PC-3 (cell line): ENCODE measurements around the gene NLN. TPM values are rescaled to one million over a fixed set of nuclear protein-coding genes. Genes with fewer than 3 reads are reported as not detected.
A peak's percentile ranks its signal among the peaks of the same experiment; 100 is the strongest.

Source experiments
- ATAC-seq: fragments of 200-7000 bp; cut with Tn5 transposase; 2 replicates; pipeline ENCODE4 v1.9.1; 2020; ENCODE audit warnings: mild to moderate bottlenecking, moderate library complexity
- BruUV-seq: library from RNA; stranded (reverse); fragments of 400-500 nt; replicated peaks from 2 replicates; lab custom pipeline; 2021; lab: Mats Ljungman, UMichigan
- CTCF ChIA-PET: fragments of 300-600 bp; sonication (Branson Sonifier 250); formaldehyde crosslinking; loops from one replicate; lab custom pipeline; 2022; ENCODE audit warnings: antibody characterized with exemption; lab: Charles Lee
- POLR2A ChIA-PET: fragments of 300-600 bp; sonication (Branson Sonifier 250); formaldehyde crosslinking; loops from one replicate; lab custom pipeline; 2022; ENCODE audit warnings: antibody characterized with exemption; ENCODE audit not compliant: unreplicated experiment; lab: Charles Lee
- DNase-seq: peaks from one replicate; pipeline ENCODE4 v3.0.0-alpha.2; 2015
- H2AFZ ChIP-seq: fragments of 300-600 bp; sonication (generic); 2 replicates; pipeline ENCODE4 v1.6.0; 2016; ENCODE audit warnings: antibody characterized with exemption, low read length
- H3F3A ChIP-seq: fragments of 300-600 bp; sonication (generic); one replicate; pipeline ENCODE4 v1.6.0; 2017; ENCODE audit warnings: antibody characterized with exemption, low read length, control low read depth, mild to moderate bottlenecking; ENCODE audit not compliant: unreplicated experiment
- H3K27ac ChIP-seq: fragments of 300-600 bp; sonication (generic); 2 replicates; pipeline ENCODE4 v1.5.1; 2016; ENCODE audit warnings: mild to moderate bottlenecking, low read length
- H3K27me3 ChIP-seq: fragments of 300-600 bp; sonication (generic); 2 replicates; pipeline ENCODE4 v1.6.1; 2016; ENCODE audit warnings: low read length, mixed read lengths
- H3K36me3 ChIP-seq: fragments of 300-600 bp; sonication (generic); 2 replicates; pipeline ENCODE4 v1.6.1; 2016; ENCODE audit warnings: low read depth, mixed run types, low read length, mixed read lengths
- H3K4me1 ChIP-seq: fragments of 300-600 bp; sonication (generic); 2 replicates; pipeline ENCODE4 v1.5.1; 2016; ENCODE audit warnings: low read length; ENCODE audit not compliant: insufficient read depth
- H3K4me2 ChIP-seq: fragments of 300-600 bp; sonication (generic); 2 replicates; pipeline ENCODE4 v1.6.0; 2016; ENCODE audit warnings: low read length
- H3K4me3 ChIP-seq: fragments of 300-600 bp; sonication (generic); 2 replicates; pipeline ENCODE4 v1.5.1; 2016; ENCODE audit warnings: mild to moderate bottlenecking, low read length, mixed read lengths
- H3K79me2 ChIP-seq: fragments of 300-600 bp; sonication (generic); 2 replicates; pipeline ENCODE4 v1.6.1; 2017; ENCODE audit warnings: low read length, mixed read lengths
- H3K9ac ChIP-seq: fragments of 300-600 bp; sonication (generic); 2 replicates; pipeline ENCODE4 v1.6.0; 2016; ENCODE audit warnings: mild to moderate bottlenecking, low read length
- H3K9me2 ChIP-seq: fragments of 300-600 bp; sonication (generic); replicated peaks from 2 replicates; pipeline ENCODE4 v1.6.1; 2016; ENCODE audit warnings: mixed run types, low read length, mixed read lengths
- H3K9me3 ChIP-seq: fragments of 300-600 bp; sonication (generic); 2 replicates; pipeline ENCODE4 v1.6.1; 2016; ENCODE audit warnings: low read length, mixed read lengths
- H4K20me1 ChIP-seq: fragments of 300-600 bp; sonication (generic); 2 replicates; pipeline ENCODE4 v1.6.1; 2016; ENCODE audit warnings: low read length, mixed read lengths
- EZH2 ChIP-seq: fragments of 300-600 bp; sonication (generic); IDR thresholded peaks from one replicate; pipeline ENCODE4 v1.6.1; 2017; ENCODE audit warnings: antibody characterized with exemption, mild to moderate bottlenecking, low read length; ENCODE audit not compliant: unreplicated experiment
- EZH2phosphoT487 ChIP-seq: fragments of 300-600 bp; sonication (generic); IDR thresholded peaks from 2 replicates; pipeline ENCODE4 v1.6.1; 2018; ENCODE audit warnings: mild to moderate bottlenecking, antibody characterized with exemption, low read length, borderline replicate concordance
- intact Hi-C: fragments of 100-400 bp; cut with micrococcal nuclease; formaldehyde crosslinking; loops from 2 replicates; pipeline ENCODE4 v1.9.0; 2023
- total RNA-seq: library from RNA; depleted of rRNA; stranded (reverse); fragments of >200 nt; gene quantifications from 2 replicates; pipeline ENCODE4 v1.2.3, GENCODE V29; 2014
- TF ChIP-seq, protein P1 (sequence below): fragments of 300-600 bp; sonication (generic); conservative IDR thresholded peaks from 2 replicates; pipeline ENCODE4 v1.5.1; 2017; ENCODE audit warnings: antibody characterized with exemption, low read depth, mild to moderate bottlenecking, low read length

NLN gene
- total RNA-seq, 1 experiment from 2014 or later = 13.6 TPM

- Histone ChIP-seq H4K20me1 (no peaks in the 10 kb centered on the region), H3K4me3 (no peak overlapping the region), H3K9me2 (no peaks in the 10 kb centered on the region), H2AFZ (no peak overlapping the region), H3K27me3 (no peaks in the 10 kb centered on the region), H3F3A (no peaks in the 10 kb centered on the region), H3K9me3 (no peaks in the 10 kb centered on the region), H3K4me1 (peaks cover 6% of the 10 kb centered on the region; the same call in 1 of the 2 replicates), H3K79me2 (no peaks in the 10 kb centered on the region), H3K27ac (no peak overlapping the region), H3K36me3 (no peaks in the 10 kb centered on the region), H3K9ac (no peak overlapping the region), H3K4me2 (no peak overlapping the region)
- CTCF ChIA-PET = no interaction called here
- ATAC-seq (no peak), DNase-seq (peak; percentile 9)
- POLR2A ChIA-PET = interaction anchor here (0.6 kb wide), 1 partner anchor 297 kb away, joined by 4 read pairs; no protein-coding TSS in a partner anchor
- BruUV-seq = no TSS peak
- intact Hi-C loops = no loop called here
- no peak for TF ChIP-seq EZH2
- TF ChIP-seq EZH2phosphoT487 = no peak
- TF ChIP-seq, protein P1, sequence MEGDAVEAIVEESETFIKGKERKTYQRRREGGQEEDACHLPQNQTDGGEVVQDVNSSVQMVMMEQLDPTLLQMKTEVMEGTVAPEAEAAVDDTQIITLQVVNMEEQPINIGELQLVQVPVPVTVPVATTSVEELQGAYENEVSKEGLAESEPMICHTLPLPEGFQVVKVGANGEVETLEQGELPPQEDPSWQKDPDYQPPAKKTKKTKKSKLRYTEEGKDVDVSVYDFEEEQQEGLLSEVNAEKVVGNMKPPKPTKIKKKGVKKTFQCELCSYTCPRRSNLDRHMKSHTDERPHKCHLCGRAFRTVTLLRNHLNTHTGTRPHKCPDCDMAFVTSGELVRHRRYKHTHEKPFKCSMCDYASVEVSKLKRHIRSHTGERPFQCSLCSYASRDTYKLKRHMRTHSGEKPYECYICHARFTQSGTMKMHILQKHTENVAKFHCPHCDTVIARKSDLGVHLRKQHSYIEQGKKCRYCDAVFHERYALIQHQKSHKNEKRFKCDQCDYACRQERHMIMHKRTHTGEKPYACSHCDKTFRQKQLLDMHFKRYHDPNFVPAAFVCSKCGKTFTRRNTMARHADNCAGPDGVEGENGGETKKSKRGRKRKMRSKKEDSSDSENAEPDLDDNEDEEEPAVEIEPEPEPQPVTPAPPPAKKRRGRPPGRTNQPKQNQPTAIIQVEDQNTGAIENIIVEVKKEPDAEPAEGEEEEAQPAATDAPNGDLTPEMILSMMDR = no peak
Measured at GRCh38 chr5:65823204-65823603, 101.2 kb downstream of the NLN start.

DNA sequence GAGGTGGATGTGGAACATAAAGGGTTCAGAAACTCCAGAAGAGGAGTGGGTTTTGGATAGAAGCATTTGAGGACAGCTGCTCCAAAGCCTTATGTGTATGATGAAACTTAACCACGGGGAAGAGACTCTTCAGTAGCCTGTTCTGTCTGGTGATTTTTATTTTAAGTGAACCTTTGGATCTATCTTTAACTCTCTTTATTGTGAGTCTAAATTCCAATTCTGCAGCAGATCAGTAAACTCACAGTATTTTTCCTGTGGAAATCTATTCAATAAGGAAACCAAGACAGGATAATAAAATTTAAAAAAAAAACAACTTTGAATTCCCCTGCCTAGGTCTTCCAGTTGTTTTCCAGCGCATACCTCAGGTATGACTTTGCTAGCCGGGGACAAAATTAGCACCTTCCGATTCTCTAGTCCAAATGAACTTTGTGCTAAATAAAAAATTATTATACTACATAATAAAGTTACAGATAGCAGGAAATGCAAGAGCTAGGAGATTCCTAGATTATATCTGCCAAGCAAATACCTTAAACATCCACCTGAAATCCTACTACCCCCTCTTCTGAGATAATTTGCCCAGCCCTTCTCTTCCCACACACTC lies 101.9 kb downstream of the NLN start:
- POLR2A ChIA-PET = interaction anchor here (0.6 kb wide), 1 partner anchor 296 kb away, joined by 4 read pairs; no protein-coding TSS in a partner anchor
- CTCF ChIA-PET = no interaction called here

More for the DNA sequence above, 101.9 kb downstream of the NLN start:
- Histone ChIP-seq H3K27me3 (no peaks in the 10 kb centered on the region), H3K9me2 (no peaks in the 10 kb centered on the region), H3K27ac (no peak overlapping the region), H4K20me1 (no peaks in the 10 kb centered on the region), H3K4me2 (no peak overlapping the region), H3K9me3 (no peaks in the 10 kb centered on the region), H3K4me3 (no peak overlapping the region), H3K9ac (no peak overlapping the region), H3K4me1 (peaks cover 6% of the 10 kb centered on the region; the same call in 1 of the 2 replicates), H2AFZ (no peak overlapping the region), H3F3A (no peaks in the 10 kb centered on the region), H3K36me3 (no peaks in the 10 kb centered on the region), H3K79me2 (no peaks in the 10 kb centered on the region)
- TF ChIP-seq EZH2 (no peak), EZH2phosphoT487 (no peak)
- TF ChIP-seq, protein P1 = no peak
- no peak for DNase-seq
- BruUV-seq = no TSS peak
- ATAC-seq = no peak
- intact Hi-C loops = no loop called here
